Epithelial cell of proximal tubule (primary cell): ENCODE data around the gene GARRE1. TPM values are rescaled to one million over a fixed set of nuclear protein-coding genes. Genes with fewer than 3 reads are reported as not detected.
A peak's percentile ranks its signal among the peaks of the same experiment; 100 is the strongest.
"Not testable (repeated sequence)": the region's sequence is repeated elsewhere in the genome, so short reads cannot be mapped to it uniquely, and the experiment has no call there.

ENCODE experiments used
- DNase-seq: peaks from one replicate; pipeline ENCODE4 v3.0.0-alpha.2; 2011; ENCODE audit warnings: low read depth
- H3K4me3 ChIP-seq: 2 replicates; pipeline ENCODE4 v1.5.1; 2011; ENCODE audit warnings: low read depth, mild to moderate bottlenecking, low read length
- CTCF ChIP-seq: conservative IDR thresholded peaks from 2 replicates; pipeline ENCODE4 v1.5.1; 2012; ENCODE audit warnings: low read depth, mild to moderate bottlenecking, low read length
- total RNA-seq: library from RNA; depleted of rRNA; stranded (reverse); fragments of >200 nt; gene quantifications from 2 replicates; pipeline ENCODE4 v1.2.3, GENCODE V29; 2015

Gene GARRE1
- total RNA-seq, 1 donor from 2014 or later: 10.1 TPM

GRCh38 chr19:34215006-34215665 is 39.2 kb upstream of the GARRE1 start:
- H3K4me3 ChIP-seq: no peak overlapping the region
- DNase-seq: no peak
- TF ChIP-seq CTCF: no peak

- DNase-seq: no peak
- TF ChIP-seq CTCF: no peak
- no peak overlapping the region for H3K4me3 ChIP-seq
Observed at GRCh38 chr19:34215666-34216038, 38.7 kb upstream of the GARRE1 start.

- not testable (repeated sequence) for DNase-seq, H3K4me3 ChIP-seq
Observed at GRCh38 chr19:34216745-34217219, 37.6 kb upstream of the GARRE1 start.

GRCh38 chr19:34217952-34218817 is 36.2 kb upstream of the GARRE1 start:
- no peak for TF ChIP-seq CTCF
- no peak for DNase-seq
- no peak overlapping the region for H3K4me3 ChIP-seq

GRCh38 chr19:34218818-34219164 is 35.6 kb upstream of the GARRE1 start:
- H3K4me3 ChIP-seq: no peak overlapping the region
- no peak for DNase-seq
- no peak for TF ChIP-seq CTCF

- no peak for DNase-seq
- TF ChIP-seq CTCF: peak; percentile 90
- no peak overlapping the region for H3K4me3 ChIP-seq
Observed at GRCh38 chr19:34220472-34221063, 33.8 kb upstream of the GARRE1 start.

GRCh38 chr19:34222386-34222785 is 32.0 kb upstream of the GARRE1 start:
- no peak for DNase-seq
- no peak for TF ChIP-seq CTCF
- no peak overlapping the region for H3K4me3 ChIP-seq
